Cardiac fibroblast (primary cell): ENCODE results near the gene LUC7L.
A peak's percentile ranks its signal among the peaks of the same experiment; 100 is the strongest.
"Not testable (repeated sequence)": the region's sequence is repeated elsewhere in the genome, so short reads cannot be mapped to it uniquely, and the experiment has no call there.

Source experiments
- DNase-seq, 2 donors: peaks; one replicate each; pipeline versions ENCODE4 v3.0.0 to v3.0.0-alpha.2; 2010; ENCODE audit warnings: low read depth in 2 of 2
- H3K4me3 ChIP-seq, 2 donors: replicated peaks in 1 of 2; 1 replicate in 1 of 2; 2 replicates in 1 of 2; pipeline ENCODE4 v1.5.1; 2011; ENCODE audit warnings: low read depth in 2 of 2, low read length in 2 of 2, mild to moderate bottlenecking in 2 of 2, moderate library complexity in 1 of 2
- CTCF ChIP-seq: IDR thresholded peaks from one replicate; pipeline ENCODE4 v1.5.1; 2011; ENCODE audit warnings: low read depth, mild to moderate bottlenecking, low read length, inconsistent platforms

The LUC7L gene

DNA sequence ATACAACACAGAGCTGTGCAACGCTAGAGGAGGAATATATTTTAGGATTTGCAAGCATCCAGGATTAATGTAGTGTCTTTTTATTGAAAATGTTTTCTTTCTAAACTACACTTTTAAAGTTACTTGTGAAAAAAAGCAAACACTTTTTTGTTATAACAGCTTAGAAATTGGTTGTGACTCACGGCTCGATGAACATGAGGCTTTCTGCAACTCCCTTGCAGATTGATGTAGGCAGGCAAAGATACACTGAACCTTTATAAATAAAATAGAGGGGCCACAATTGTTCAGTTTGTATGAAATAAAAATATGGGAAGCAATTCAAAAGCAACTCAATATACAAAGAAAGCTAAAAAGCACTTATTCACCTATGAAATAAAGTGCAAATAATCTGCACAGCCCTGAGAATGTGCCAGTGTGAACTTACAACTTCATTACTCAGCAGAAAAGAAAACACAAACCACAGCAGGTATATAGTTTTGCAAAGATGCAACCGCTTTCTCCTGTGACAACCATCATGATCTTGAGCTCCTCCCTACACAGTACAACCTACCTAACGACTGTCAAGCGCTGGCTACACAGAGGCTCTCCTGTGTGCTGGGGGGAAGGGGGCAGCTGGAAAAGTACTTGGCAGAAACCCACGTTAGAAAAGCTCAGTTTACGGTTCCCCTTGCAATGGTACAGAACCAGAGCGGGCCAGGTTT, 948 bp downstream of the LUC7L start:
- no peak for TF ChIP-seq CTCF
- H3K4me3 ChIP-seq, result peak overlapping the region; percentile 94 to 96
- peak in 1 of 2 donors; percentile 19 for DNase-seq

DNA sequence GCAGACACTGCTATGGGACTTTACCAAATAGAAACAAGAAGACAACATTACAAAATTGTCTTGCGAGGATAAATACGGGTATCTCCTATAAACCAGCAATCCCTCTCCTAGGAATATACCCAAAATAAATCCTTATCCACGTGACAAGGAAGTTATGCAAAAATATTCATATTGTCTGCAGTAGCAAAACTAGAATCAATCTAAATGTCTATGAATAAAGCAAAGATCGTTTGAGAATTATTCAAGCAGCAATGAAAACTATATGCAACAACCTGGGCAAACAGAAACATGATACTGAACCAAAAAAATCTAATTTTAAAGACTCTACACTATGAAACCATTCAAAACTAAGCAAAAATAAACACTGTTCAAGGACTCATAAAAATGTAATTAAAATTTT, 9.2 kb downstream of the LUC7L start:
- no peak overlapping the region for H3K4me3 ChIP-seq
- no peak for DNase-seq
- TF ChIP-seq CTCF, result no peak

DNA sequence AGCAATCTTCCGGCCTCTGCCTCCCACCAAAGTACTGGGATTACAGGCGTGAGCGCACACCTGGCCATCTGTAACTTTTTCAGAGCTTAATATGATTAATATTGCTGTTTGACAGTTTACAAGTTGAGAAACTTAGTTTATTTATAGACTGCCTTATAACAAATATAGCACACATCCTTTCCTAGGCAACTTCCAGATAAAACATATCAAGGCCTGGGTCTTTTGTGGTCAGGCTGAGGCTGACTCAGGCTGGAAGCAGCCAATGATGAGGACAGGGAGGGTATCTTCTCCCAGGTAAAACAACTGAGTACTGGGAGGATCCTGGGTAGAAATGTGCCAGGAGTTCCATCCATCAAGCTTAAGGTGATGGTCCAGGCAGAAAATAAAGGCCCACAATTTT, 16.2 kb downstream of the LUC7L start:
- no peak overlapping the region for H3K4me3 ChIP-seq
- TF ChIP-seq CTCF, result no peak
- DNase-seq, result no peak

GRCh38 chr16:211631-212180, 17.5 kb downstream of the LUC7L start:
- H3K4me3 ChIP-seq, DNase-seq: not testable (repeated sequence)

DNA sequence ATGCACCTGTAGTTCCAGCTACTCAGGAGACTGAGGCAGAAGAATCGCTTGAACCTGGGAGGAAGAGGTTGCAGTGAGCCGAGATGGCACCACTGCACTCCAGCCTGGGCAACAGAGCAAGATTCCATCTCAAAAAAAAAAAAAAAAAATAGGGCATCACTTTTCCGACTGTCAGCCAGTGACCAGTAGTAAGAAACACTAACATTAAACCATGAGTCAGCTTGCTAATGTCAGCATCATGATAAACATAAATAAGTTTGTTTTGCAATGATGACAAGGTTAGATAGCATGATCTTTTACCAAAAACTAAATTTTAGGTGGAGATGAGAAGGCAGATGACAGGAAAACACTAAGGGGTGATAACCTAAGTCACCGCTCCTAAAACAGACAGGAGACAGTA, 19.9 kb downstream of the LUC7L start:
- DNase-seq, H3K4me3 ChIP-seq: not testable (repeated sequence)

- not testable (repeated sequence) for DNase-seq, H3K4me3 ChIP-seq
Measured at GRCh38 chr16:204046-204445, 25.2 kb downstream of the LUC7L start.

GRCh38 chr16:203246-203645, 26.0 kb downstream of the LUC7L start:
- H3K4me3 ChIP-seq, result no peak overlapping the region
- no peak for DNase-seq
- no peak for TF ChIP-seq CTCF

GRCh38 chr16:200388-200787, 28.9 kb downstream of the LUC7L start:
- no peak overlapping the region for H3K4me3 ChIP-seq

More at GRCh38 chr16:200388-200787, 28.9 kb downstream of the LUC7L start:
- peak; percentile 41 to 78 for DNase-seq
- TF ChIP-seq CTCF, result no peak
